NB4 (cell line): ENCODE measurements around the gene ACSM6.

ENCODE experiments used
- TF ChIP-seq, protein P1 (sequence below): IDR thresholded peaks from one replicate; pipeline ENCODE4 v1.5.1; 2012; ENCODE audit warnings: low read depth, low read length
- TF ChIP-seq, protein P2 (sequence below): IDR thresholded peaks from 2 replicates; pipeline ENCODE4 v1.6.1; 2011; ENCODE audit warnings: low read depth, low read length

DNA sequence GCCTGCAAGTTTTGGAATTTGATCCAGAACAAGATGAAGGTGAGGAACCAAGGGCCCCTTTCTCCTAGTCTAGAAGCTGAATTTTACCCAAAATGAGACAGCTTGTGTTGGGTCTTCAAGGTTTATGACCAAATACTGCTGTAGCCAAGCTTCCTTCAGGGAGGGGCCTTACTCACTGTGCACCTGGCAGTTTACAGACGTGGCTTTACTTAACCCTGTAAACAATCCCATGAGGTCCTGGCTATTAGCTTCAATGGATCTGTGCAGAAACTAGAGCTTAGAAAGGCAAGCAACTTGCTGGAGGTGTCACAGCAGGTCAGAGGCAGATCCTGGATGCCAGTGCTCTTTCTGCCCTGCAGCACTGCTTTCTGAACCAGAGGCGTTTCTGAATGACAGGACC is 50.1 kb downstream of the ACSM6 start:
- TF ChIP-seq, protein P1, sequence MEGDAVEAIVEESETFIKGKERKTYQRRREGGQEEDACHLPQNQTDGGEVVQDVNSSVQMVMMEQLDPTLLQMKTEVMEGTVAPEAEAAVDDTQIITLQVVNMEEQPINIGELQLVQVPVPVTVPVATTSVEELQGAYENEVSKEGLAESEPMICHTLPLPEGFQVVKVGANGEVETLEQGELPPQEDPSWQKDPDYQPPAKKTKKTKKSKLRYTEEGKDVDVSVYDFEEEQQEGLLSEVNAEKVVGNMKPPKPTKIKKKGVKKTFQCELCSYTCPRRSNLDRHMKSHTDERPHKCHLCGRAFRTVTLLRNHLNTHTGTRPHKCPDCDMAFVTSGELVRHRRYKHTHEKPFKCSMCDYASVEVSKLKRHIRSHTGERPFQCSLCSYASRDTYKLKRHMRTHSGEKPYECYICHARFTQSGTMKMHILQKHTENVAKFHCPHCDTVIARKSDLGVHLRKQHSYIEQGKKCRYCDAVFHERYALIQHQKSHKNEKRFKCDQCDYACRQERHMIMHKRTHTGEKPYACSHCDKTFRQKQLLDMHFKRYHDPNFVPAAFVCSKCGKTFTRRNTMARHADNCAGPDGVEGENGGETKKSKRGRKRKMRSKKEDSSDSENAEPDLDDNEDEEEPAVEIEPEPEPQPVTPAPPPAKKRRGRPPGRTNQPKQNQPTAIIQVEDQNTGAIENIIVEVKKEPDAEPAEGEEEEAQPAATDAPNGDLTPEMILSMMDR, result no peak
- TF ChIP-seq, protein P2, sequence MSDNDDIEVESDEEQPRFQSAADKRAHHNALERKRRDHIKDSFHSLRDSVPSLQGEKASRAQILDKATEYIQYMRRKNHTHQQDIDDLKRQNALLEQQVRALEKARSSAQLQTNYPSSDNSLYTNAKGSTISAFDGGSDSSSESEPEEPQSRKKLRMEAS, result no peak
